Activated CD4-positive, alpha-beta T cell treated with anti-CD3 and anti-CD28 coated beads, Interleukin-2, amount 10 ng/mL, durations not matched to agents 24 days and 14 days (primary cell): Measurements from ENCODE around the gene FOXP4. TPM values are rescaled to one million over a fixed set of nuclear protein-coding genes. Genes with fewer than 3 reads are reported as not detected.
"Not testable (repeated sequence)": the region's sequence is repeated elsewhere in the genome, so short reads cannot be mapped to it uniquely, and the experiment has no call there.

Experiments used
- DNase-seq: peaks from one replicate; pipeline ENCODE4 v3.0.0; 2022
- H3K27ac Mint-ChIP-seq: one replicate; pipeline ENCODE4 v1.8.0; 2022; ENCODE audit warnings: mild to moderate bottlenecking, mixed read lengths
- H3K27me3 Mint-ChIP-seq: one replicate; pipeline ENCODE4 v1.8.0; 2022; ENCODE audit warnings: mixed read lengths
- H3K36me3 Mint-ChIP-seq: one replicate; pipeline ENCODE4 v1.8.0; 2022; ENCODE audit warnings: low read depth, mild to moderate bottlenecking, mixed read lengths
- H3K4me1 Mint-ChIP-seq: one replicate; pipeline ENCODE4 v1.8.0; 2021; ENCODE audit warnings: mixed read lengths
- H3K4me3 Mint-ChIP-seq: one replicate; pipeline ENCODE4 v1.8.0; 2022; ENCODE audit warnings: mild to moderate bottlenecking, moderate library complexity, mixed read lengths
- H3K9me3 Mint-ChIP-seq: one replicate; pipeline ENCODE4 v1.8.0; 2021; ENCODE audit warnings: mixed read lengths
- intact Hi-C: fragments of 100-400 bp; cut with micrococcal nuclease; formaldehyde crosslinking; loops from one replicate; pipeline ENCODE4 v1.15.1; 2023
- total RNA-seq: library from RNA; stranded (reverse); gene quantifications from 2 replicates; pipeline ENCODE4 v1.2.3, GENCODE V29; 2022

Gene FOXP4
- total RNA-seq, 1 donor from 2014 or later: 16.9 TPM

DNA sequence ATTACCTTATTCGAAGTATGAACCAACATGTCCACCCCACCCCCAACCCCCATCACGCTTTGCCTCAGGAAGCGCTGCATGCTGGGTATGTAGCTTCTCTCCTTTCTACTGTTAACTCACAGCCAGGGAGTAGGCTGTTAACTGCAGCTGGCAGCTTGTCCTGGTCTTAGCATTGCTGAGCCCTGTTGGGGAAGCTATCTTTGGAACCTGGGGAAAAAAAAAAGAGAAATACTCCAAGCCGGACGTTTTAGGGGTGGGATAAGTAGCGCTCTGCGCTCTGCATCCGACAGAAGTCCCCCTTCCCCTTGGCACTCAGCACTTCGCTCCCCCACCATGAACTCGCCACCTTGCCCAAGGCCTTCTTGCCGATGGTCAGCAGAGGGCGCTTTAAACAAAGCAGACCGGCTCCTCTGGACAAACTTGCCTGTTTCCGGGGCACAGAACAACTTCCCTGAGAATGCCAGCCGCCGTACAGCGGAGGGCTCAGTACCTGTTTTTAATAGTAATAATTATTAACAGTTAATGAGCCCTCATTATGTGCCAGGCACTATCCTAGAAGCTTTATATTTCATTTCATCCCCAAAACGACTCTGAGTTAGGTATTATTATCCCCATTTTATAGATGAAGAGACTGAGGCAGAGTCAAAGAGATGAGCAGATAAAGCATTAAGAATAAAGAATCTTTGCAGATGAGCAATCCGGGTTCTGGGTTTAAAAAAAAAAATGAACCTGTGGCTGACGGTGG, 56.9 kb downstream of the FOXP4 start:
- Mint-ChIP-seq H3K27ac (no peak overlapping the region), H3K36me3 (no peaks in the 10 kb centered on the region), H3K4me1 (peaks cover 4% of the 10 kb centered on the region), H3K4me3 (peak overlapping the region; percentile 21), H3K27me3 (peaks cover 4% of the 10 kb centered on the region), H3K9me3 (no peaks in the 10 kb centered on the region)
- peak; percentile 93 for DNase-seq
- intact Hi-C loops: loop anchor here (1.0 kb wide), 2 partner anchors 80 to 173 kb away; no protein-coding TSS in a partner anchor

DNA sequence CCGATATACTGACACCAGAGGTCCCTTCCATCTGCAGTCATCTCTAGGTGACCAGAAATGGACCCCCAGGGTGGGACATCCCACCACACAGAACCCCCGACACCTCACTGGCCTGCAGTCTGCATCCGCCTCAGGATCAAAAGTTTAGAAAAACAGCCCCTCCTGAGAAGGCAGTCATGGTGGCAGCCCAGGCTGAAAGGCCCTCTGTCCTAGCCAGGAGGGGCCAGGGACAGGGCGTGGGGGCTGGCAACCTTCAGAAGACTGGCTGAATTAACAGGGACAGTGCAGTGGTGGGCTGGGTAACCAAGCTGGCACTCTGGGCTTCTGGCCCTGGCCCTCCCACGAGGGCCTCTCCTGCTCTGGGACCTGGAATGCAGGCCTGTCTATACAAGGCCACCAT, 57.8 kb downstream of the FOXP4 start:
- H3K27ac Mint-ChIP-seq: no peak overlapping the region
- intact Hi-C loops: no loop called here
- no peaks in the 10 kb centered on the region for H3K9me3 Mint-ChIP-seq
- no peak for DNase-seq
- H3K27me3 Mint-ChIP-seq: peaks cover 4% of the 10 kb centered on the region
- peaks cover 4% of the 10 kb centered on the region for H3K4me1 Mint-ChIP-seq
- H3K4me3 Mint-ChIP-seq: no peak overlapping the region
- H3K36me3 Mint-ChIP-seq: no peaks in the 10 kb centered on the region

DNA sequence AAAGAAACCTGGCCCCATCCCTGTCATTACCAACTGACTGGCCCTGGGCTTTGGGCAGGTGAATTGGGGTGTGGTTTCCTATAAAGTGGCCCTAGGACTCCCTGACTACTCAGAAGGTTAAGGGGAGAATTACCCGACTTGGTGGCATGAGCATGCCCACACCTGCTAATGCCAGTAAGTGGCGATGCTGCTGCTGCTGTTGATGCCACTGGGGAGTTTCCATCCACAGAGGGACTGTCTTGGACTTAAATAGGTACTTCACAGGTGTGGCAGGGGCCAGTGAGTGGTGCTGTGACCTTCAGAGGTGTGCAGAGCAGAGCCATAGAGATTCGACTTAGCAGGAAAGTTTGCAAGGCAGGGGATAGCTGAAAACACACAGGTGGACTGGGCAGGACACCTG, 59.5 kb downstream of the FOXP4 start:
- Mint-ChIP-seq H3K27me3 (peaks cover 4% of the 10 kb centered on the region), H3K9me3 (no peaks in the 10 kb centered on the region), H3K4me1 (peaks cover 4% of the 10 kb centered on the region), H3K27ac (no peak overlapping the region), H3K36me3 (no peaks in the 10 kb centered on the region), H3K4me3 (no peak overlapping the region)
- intact Hi-C loops: no loop called here
- DNase-seq: no peak

DNA sequence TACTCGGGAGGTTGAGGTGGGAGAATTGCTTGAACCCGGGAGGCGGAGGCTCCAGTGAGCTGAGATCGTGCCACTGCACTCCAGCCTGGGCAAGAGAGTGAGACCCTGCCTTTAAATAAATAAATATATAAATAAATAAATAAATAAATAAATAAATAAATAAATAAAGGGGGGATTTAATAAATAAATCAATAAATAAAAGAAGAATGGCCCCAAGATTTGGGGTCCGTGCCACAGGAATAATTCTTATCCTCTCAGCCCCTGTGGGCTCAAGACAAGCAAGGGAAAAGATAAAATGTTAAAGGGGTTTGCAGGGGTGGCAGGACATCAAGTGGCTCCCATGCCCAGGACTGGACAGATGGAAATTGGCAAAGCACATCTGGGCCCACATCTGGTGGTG, 60.9 kb downstream of the FOXP4 start:
- Mint-ChIP-seq H3K27ac (no peak overlapping the region), H3K4me1 (peaks cover 4% of the 10 kb centered on the region), H3K36me3 (no peaks in the 10 kb centered on the region), H3K27me3 (peaks cover 4% of the 10 kb centered on the region), H3K9me3 (no peaks in the 10 kb centered on the region), H3K4me3 (no peak overlapping the region)
- intact Hi-C loops: no loop called here
- no peak for DNase-seq

DNA sequence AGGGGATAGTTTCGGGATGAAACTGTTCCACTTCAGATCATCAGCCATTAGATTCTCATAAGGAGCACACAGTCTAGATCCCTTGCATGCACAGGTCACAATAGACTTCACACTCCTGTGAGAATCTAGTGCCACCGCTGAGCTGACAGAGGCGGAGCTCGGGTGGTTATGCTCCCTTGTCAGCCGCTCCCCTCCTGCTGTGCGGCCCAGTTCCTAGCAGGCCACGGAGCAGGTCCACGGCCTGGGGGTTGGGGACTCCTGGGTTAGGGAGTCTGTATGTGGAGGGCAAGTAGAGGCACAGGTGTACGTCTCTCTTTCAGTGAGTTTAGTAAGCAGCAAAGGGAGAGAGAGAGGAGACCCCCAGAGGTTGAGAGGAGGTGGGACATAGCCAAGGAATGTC, 61.6 kb downstream of the FOXP4 start:
- no peak overlapping the region for H3K27ac Mint-ChIP-seq
- H3K36me3 Mint-ChIP-seq: no peaks in the 10 kb centered on the region
- H3K27me3 Mint-ChIP-seq: peaks cover 7% of the 10 kb centered on the region
- intact Hi-C loops: no loop called here
- no peak for DNase-seq
- H3K4me1 Mint-ChIP-seq: peaks cover 3% of the 10 kb centered on the region
- H3K4me3 Mint-ChIP-seq: no peak overlapping the region
- H3K9me3 Mint-ChIP-seq: peaks cover 4% of the 10 kb centered on the region

DNA sequence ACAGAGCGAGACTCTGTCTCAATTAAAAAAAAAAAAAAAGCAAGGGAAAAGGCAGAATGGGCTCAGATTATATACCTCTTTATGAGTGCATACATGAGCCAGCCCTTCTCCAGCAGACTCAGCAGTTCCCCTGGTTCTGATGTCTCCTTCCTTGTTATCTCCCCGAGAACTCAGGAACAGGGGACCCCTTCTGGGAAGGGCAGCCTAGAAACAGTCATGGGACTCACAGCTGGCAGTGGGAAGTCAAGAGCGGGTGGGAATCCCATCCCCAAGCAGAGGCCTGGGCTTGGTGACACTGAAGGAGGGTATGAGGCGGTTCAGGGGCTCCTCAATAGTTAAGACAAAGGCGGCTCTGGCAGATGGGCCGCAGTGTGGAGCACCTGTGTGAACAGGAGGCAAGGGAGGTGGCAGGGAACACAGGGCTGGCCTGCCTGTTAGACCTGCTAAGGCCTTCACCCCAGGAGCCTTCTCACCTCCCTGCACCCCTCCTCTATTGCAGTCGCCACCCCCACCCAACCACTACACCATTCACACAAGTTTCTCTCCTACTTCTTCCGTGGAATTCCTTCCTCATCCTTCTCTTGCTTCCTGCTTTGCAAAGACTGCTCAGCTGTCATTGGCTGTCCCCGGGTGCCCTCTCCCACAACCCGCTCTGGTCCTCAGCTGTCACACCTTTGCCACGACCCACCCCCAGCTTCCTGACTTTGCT, 62.4 kb downstream of the FOXP4 start:
- no peak overlapping the region for H3K4me3 Mint-ChIP-seq
- no peak for DNase-seq
- H3K4me1 Mint-ChIP-seq: no peaks in the 10 kb centered on the region
- peaks cover 7% of the 10 kb centered on the region for H3K27me3 Mint-ChIP-seq
- peaks cover 4% of the 10 kb centered on the region for H3K9me3 Mint-ChIP-seq
- intact Hi-C loops: no loop called here
- H3K36me3 Mint-ChIP-seq: no peaks in the 10 kb centered on the region
- no peak overlapping the region for H3K27ac Mint-ChIP-seq

DNA sequence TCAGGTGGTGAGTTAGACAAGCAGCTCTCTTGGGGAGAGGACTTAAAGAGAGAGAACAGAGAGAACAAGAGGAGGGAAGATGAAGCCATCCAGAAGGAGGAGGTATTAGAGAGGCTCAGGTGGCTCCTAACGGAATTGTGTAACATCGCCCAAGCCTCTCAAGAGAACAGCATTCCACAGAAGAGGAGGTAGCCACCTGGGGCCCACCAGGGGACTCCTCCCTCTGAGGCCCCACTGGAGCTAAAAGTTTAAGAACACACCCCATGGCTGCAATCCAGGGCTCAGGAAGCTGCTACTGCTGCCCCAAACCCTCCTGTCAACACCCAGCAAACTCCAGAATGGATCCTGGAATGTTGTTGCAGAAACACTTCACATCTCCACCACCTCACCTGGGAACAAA, 68.5 kb downstream of the FOXP4 start:
- Mint-ChIP-seq H3K27me3 (peaks cover 12% of the 10 kb centered on the region), H3K4me3 (no peak overlapping the region), H3K27ac (no peak overlapping the region), H3K36me3 (no peaks in the 10 kb centered on the region), H3K4me1 (no peaks in the 10 kb centered on the region), H3K9me3 (peaks cover 4% of the 10 kb centered on the region)
- intact Hi-C loops: no loop called here
- no peak for DNase-seq

DNA sequence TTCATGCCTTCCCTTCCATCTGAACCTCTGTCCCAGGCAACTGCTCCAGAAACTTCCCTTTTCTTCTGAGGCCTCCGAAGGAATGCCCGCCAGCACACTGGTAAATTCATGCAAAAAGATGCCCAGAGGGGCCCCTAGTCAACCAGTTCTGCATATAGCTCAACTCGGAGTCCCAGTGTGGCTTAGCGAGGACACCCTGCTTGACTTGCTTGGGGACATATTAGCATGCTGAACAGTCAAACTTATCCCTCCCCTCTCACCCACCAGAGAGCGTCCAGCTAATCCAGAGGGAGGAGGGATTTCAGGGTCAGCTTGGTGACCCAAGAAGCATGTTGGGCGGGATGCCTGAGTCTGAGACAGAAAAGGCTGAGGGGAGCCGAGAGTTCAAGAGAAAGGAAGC, 69.1 kb downstream of the FOXP4 start:
- no peak for DNase-seq
- intact Hi-C loops: no loop called here
- no peaks in the 10 kb centered on the region for H3K36me3 Mint-ChIP-seq
- H3K9me3 Mint-ChIP-seq: peaks cover 4% of the 10 kb centered on the region
- no peaks in the 10 kb centered on the region for H3K4me1 Mint-ChIP-seq
- peaks cover 14% of the 10 kb centered on the region for H3K27me3 Mint-ChIP-seq
- no peak overlapping the region for H3K27ac Mint-ChIP-seq
- no peak overlapping the region for H3K4me3 Mint-ChIP-seq

DNA sequence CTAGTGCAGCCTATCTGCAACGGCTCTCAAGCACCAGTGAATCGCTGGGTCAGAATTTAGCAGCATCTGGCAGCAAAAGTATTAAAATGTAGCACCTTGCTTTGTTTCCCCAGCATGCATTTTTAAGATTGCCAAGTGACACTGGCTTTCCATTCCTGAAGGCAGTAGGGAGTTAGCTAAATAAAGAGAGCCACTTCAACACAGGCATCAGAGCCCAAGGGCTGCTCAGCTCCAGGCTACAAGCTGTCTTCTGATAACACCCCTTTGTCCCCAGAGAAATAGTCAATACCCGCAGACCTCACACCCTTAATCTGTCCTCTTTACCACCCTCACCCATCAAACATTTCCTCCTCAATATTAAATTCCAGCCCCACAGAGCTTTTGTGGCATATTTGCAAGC, 72.4 kb downstream of the FOXP4 start:
- Mint-ChIP-seq H3K36me3 (no peaks in the 10 kb centered on the region), H3K4me1 (no peaks in the 10 kb centered on the region), H3K27me3 (peaks cover 27% of the 10 kb centered on the region), H3K9me3 (no peaks in the 10 kb centered on the region), H3K4me3 (no peak overlapping the region), H3K27ac (no peak overlapping the region)
- intact Hi-C loops: no loop called here
- DNase-seq: no peak

DNA sequence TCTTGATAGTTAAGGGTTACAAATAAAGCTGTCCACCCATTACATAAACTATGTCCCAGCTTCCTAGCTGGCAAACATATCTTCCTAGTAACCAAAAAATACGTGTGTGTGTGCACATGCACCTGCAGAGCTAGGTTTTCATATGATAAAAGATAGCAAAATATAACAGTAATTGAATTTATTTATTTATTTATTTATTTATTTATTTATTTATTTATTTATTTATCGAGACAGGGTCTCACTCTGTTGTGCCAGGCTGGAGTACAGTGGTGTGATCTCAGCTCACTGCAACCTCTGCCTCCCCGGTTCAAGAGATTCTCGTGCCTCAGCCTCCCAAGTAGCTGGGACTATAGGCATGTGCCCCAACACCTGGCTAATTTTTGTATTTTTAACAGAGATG, 73.0 kb downstream of the FOXP4 start:
- intact Hi-C loops, H3K36me3 Mint-ChIP-seq, H3K4me3 Mint-ChIP-seq, H3K9me3 Mint-ChIP-seq, DNase-seq, H3K4me1 Mint-ChIP-seq, H3K27ac Mint-ChIP-seq: not testable (repeated sequence)
- peaks cover 24% of the 10 kb centered on the region for H3K27me3 Mint-ChIP-seq

DNA sequence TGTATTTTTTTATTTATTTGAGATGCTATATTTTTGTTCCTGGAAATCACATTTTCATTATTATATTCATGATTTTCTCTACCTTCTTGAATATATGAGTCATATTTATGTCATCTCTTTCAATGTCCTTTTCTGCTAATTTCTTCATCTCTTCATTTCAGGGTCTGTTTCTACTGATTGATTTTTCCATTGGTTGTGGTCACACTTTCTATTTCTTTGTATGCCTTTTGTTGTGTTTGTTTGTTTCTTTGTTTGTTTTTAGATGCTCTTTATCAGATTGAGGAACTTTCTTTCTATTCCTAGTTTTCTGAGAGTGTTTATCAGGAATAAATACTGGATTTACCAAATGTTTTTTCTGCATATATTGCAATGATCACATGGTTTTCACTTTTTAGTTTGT, 75.2 kb downstream of the FOXP4 start:
- Mint-ChIP-seq H3K9me3 (no peaks in the 10 kb centered on the region), H3K27me3 (peaks cover 23% of the 10 kb centered on the region), H3K27ac (no peak overlapping the region), H3K36me3 (no peaks in the 10 kb centered on the region), H3K4me3 (no peak overlapping the region), H3K4me1 (peaks cover 3% of the 10 kb centered on the region)
- DNase-seq: no peak
- intact Hi-C loops: no loop called here

DNA sequence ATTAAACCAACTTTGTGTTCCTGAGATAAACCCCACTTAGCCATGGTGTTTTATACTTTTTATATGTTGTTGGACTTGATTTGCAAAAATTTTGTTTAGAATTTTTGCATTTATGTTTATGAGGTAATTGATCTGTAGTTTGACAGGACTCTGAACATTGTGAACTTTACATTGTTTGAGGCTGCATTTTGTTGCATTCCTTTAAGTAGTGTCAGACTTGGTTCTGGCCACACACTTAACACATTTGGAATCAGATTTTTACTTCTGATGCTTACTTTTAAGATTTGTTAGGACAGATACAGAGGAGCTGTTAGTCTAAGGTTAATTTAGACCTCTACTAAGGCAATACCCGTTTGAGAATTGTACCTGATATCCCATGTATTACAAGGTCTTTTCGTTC, 75.6 kb downstream of the FOXP4 start:
- Mint-ChIP-seq H3K4me1 (peaks cover 3% of the 10 kb centered on the region), H3K27ac (no peak overlapping the region), H3K36me3 (no peaks in the 10 kb centered on the region), H3K4me3 (no peak overlapping the region), H3K27me3 (peaks cover 23% of the 10 kb centered on the region), H3K9me3 (no peaks in the 10 kb centered on the region)
- intact Hi-C loops: no loop called here
- DNase-seq: no peak

DNA sequence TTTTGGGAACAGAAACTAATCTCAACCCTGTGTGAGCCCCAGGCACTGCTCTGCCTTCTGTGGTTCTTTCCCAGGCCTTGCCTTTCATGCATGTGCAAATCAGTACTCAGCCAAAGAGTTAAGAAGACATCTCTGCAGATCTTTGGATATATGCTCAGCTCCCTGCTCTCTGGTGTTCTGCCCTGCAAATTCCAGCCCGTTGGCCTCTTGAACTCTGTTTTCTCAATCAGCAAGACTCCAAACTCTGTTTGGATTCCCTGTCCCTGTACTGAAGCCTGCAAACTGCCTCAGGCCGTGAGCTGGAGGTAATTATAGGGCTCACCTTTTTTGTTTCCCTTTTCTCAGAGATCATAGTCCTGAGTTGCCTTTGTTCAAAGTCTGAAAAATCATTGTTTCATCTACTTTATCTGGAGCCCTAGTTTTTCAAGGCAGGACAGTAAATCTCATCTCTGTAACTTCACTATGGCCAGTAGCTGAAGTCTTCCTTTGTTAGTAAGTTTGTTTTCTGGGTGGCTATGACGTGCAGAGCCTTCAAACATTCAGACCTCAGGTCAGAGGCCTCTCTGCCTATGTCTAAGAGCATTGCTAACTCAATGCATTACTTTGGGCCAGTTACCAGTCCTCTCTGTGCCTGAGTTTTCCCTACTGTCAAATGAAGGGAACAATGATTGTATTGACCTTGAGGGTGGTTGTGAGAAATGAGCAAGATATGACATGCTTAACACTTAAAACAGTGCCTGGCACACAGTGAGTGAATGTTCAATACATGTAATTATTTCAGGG, 76.2 kb downstream of the FOXP4 start:
- no peaks in the 10 kb centered on the region for H3K9me3 Mint-ChIP-seq

DNA sequence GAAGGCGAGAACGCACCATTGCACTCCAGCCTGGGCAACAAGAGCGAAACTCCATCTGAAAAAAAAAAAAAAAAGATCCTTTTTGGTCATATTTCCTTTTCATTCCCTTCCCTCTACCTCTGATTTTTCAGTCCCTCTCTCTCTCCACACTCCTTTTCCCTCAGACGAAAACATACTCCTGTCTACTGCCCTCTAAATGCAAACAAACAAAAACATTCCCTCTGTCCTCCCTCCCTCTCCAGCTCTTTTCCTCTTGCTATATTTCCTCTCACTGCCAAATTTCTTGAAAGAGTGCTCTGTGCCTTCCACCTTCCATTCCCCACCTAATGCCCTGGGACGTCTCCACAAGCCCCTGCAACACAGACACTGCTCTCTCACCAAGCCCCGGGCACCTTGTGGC, 77.1 kb downstream of the FOXP4 start:
- H3K27me3 Mint-ChIP-seq: peaks cover 24% of the 10 kb centered on the region
- DNase-seq: no peak
- no peaks in the 10 kb centered on the region for H3K36me3 Mint-ChIP-seq
- H3K4me1 Mint-ChIP-seq: peaks cover 3% of the 10 kb centered on the region
- H3K4me3 Mint-ChIP-seq: no peak overlapping the region
- H3K9me3 Mint-ChIP-seq: no peaks in the 10 kb centered on the region
- intact Hi-C loops: no loop called here
- H3K27ac Mint-ChIP-seq: no peak overlapping the region

More for the DNA sequence above, 76.2 kb downstream of the FOXP4 start:
- H3K27ac Mint-ChIP-seq: no peak overlapping the region
- intact Hi-C loops: no loop called here
- peaks cover 23% of the 10 kb centered on the region for H3K27me3 Mint-ChIP-seq
- DNase-seq: no peak
- no peak overlapping the region for H3K4me3 Mint-ChIP-seq
- peaks cover 3% of the 10 kb centered on the region for H3K4me1 Mint-ChIP-seq
- no peaks in the 10 kb centered on the region for H3K36me3 Mint-ChIP-seq
